Kidney (tissue), 14 donors: Measurements from ENCODE around the gene GPER1. TPM values are rescaled to one million over a fixed set of nuclear protein-coding genes. Genes with fewer than 3 reads are reported as not detected.

Experiments
- DNase-seq, 5 donors: peaks; one replicate each; pipeline ENCODE4 v3.0.0-alpha.2; 2013 to 2020
- FAIRE-seq: peaks from 2 replicates; lab custom pipeline; 2012; peaks lifted over from hg19 to GRCh38; lab: Jason Lieb, UNC
- H3K27ac ChIP-seq, 2 donors: one replicate each; pipeline ENCODE4 v1.7.0; 2013; ENCODE audit warnings: low read depth in 2 of 2, low read length in 2 of 2, inconsistent platforms in 1 of 2
- H3K27me3 ChIP-seq: one replicate; pipeline ENCODE4 v1.7.1; 2013; ENCODE audit warnings: low read length, inconsistent platforms; ENCODE audit not compliant: control insufficient read depth, insufficient read depth
- H3K36me3 ChIP-seq, 3 donors: one replicate each; pipeline versions ENCODE4 v1.7.0 to v1.7.1; 2013; ENCODE audit warnings: low read length in 3 of 3, control low read depth in 1 of 3, inconsistent platforms in 1 of 3; ENCODE audit not compliant: insufficient read depth in 3 of 3, control insufficient read depth in 2 of 3
- H3K4me1 ChIP-seq, 3 donors: one replicate each; pipeline versions ENCODE4 v1.7.0 to v1.7.1; 2013; ENCODE audit warnings: low read length in 3 of 3, inconsistent platforms in 1 of 3, low read depth in 1 of 3; ENCODE audit not compliant: control insufficient read depth in 2 of 3, insufficient read depth in 2 of 3
- H3K4me3 ChIP-seq, 3 donors: one replicate each; pipeline versions ENCODE4 v1.7.0 to v1.8.1; 2013; ENCODE audit warnings: low read length in 3 of 3, control low read depth in 1 of 3, inconsistent platforms in 1 of 3
- H3K9ac ChIP-seq, 3 donors: one replicate each; pipeline versions ENCODE4 v1.7.0 to v1.7.1; 2013; ENCODE audit warnings: low read length in 3 of 3, control low read depth in 1 of 3, inconsistent platforms in 1 of 3
- H3K9me3 ChIP-seq, 3 donors: one replicate each; pipeline versions ENCODE4 v1.7.0 to v1.7.1; 2013; ENCODE audit warnings: low read length in 3 of 3, control low read depth in 1 of 3, inconsistent platforms in 1 of 3; ENCODE audit not compliant: control insufficient read depth in 2 of 3, insufficient read depth in 1 of 3
- CTCF ChIP-seq: IDR thresholded peaks from 3 replicates; pipeline ENCODE4 v1.5.1; 2012; ENCODE audit warnings: mild to moderate bottlenecking, moderate library complexity, borderline replicate concordance; ENCODE audit not compliant: insufficient read depth; ENCODE audit errors: extremely low read depth
- intact Hi-C: fragments of 100-400 bp; cut with DNase I; formaldehyde crosslinking; loops from one replicate; pipeline ENCODE4 v1.11.1; 2022
- polyA plus RNA-seq: library from polyadenylated mRNA; stranded (reverse); fragments of 350-450 nt; fragmentation: Illumina TruSeq; extraction: RNeasy Lipid Tissue Mini Kit (QIAGEN cat#74804); gene quantifications from one replicate; pipeline ENCODE4 v1.2.3, GENCODE V29; 2014; ENCODE audit warnings: low read depth, low replicate concordance; ENCODE audit not compliant: insufficient read depth
- total RNA-seq: library from RNA; stranded (reverse); fragmentation: NEBNext Ultra II Directional; extraction: Animal tissue kit (Norgen Biotek cat#: 25700); gene quantifications from one replicate; pipeline ENCODE4 v1.2.1, GENCODE V29; 2021
- donor health status: control.
- donor health status: control.
- donor health status: control.
- donor health status: control.
- donor health status: control.
- donor health status: DM: yes; HTN: yes; CAD: no.
- donor health status: Normal renal cell carcinoma (clear cell type).

The GPER1 gene
- total and polyA plus RNA-seq, 2 donors from 2014 or later, result 4.8 to 5.2 TPM

- no peak overlapping the region for H3K4me3 ChIP-seq
- intact Hi-C loops, result no loop called here
- no peak overlapping the region for H3K9ac ChIP-seq
- peaks cover 0 to 12% (median 4%) of the 10 kb centered on the region in 3 donors for H3K4me1 ChIP-seq
- FAIRE-seq, result no peak
- DNase-seq, result peak in 1 of 5 donors; percentile 32
- no peaks in the 10 kb centered on the region for H3K9me3 ChIP-seq
- no peaks in the 10 kb centered on the region for H3K36me3 ChIP-seq
- no peaks in the 10 kb centered on the region for H3K27me3 ChIP-seq
- no peak overlapping the region for H3K27ac ChIP-seq
- no peak for TF ChIP-seq CTCF
Observed at GRCh38 chr7:1121476-1121875, 33.6 kb downstream of the GPER1 start.

GRCh38 chr7:1121886-1122831 lies 34.2 kb downstream of the GPER1 start:
- FAIRE-seq, result no peak
- no peak overlapping the region for H3K9ac ChIP-seq

DNA sequence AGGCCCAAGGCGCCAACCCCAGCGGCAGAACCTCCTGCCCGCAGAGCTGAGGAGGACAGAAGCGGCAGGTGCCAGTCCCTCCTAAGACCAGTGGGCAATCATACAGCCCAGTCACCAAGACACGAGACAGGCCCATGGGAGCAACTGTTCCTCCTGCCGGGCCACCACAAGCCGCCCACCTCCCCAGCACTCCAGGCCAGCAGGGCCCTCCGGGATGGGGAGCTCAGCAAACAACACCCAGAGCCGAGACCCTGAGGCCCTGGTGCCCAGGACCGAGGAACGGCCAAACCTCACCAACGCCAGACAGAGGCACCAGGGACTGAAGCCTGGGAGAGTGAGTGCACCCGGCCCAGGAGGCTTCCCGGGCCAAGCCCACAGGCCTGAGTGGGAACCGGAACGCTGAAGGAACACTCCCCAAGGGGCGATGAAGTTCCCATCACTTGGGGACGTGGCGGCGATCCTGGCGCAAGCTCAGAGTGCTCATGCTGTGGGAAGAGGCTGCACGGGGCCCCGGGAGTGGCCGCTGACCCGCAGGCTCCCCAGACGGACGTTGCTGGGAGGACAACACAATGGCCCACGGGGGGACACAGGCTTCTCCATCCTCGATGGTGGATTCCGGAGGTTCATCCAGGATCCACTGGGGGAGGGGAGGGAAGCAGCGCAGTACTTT lies 35.1 kb downstream of the GPER1 start:
- Histone ChIP-seq H3K36me3 (no peaks in the 10 kb centered on the region), H3K27me3 (no peaks in the 10 kb centered on the region), H3K4me3 (no peak overlapping the region), H3K27ac (no peak overlapping the region), H3K9me3 (no peaks in the 10 kb centered on the region), H3K9ac (no peak overlapping the region), H3K4me1 (peaks cover 0 to 12% (median 4%) of the 10 kb centered on the region in 3 donors)
- FAIRE-seq (no peak), DNase-seq (peak in 1 of 5 donors; percentile 80)
- no peak for TF ChIP-seq CTCF
- intact Hi-C loops, result no loop called here

More at GRCh38 chr7:1121886-1122831, 34.2 kb downstream of the GPER1 start:
- Histone ChIP-seq H3K27ac (no peak overlapping the region), H3K36me3 (no peaks in the 10 kb centered on the region), H3K4me3 (no peak overlapping the region), H3K4me1 (peaks cover 0 to 12% (median 4%) of the 10 kb centered on the region in 3 donors), H3K27me3 (no peaks in the 10 kb centered on the region), H3K9me3 (no peaks in the 10 kb centered on the region)
- intact Hi-C loops, result no loop called here
- no peak for TF ChIP-seq CTCF
- DNase-seq, result peak in 1 of 5 donors; percentile 70
